SK-N-SH treated with all-trans-retinoic acid at 6 μM for 48 hours (cell line): Measurements from ENCODE around the gene TANC1.

Source experiments
- ATAC-seq: fragments of 200-7000 bp; cut with Tn5 transposase; 3 replicates; pipeline ENCODE4 v1.9.1; 2020; ENCODE audit warnings: mild to moderate bottlenecking, moderate library complexity
- ARNTL ChIP-seq: fragments of 450-650 bp; formaldehyde crosslinking; IDR thresholded peaks from 2 replicates; pipeline ENCODE4 v1.5.0; 2020; ENCODE audit warnings: low read depth, mild to moderate bottlenecking, moderate library complexity, borderline replicate concordance
- BACH2 ChIP-seq: fragments of 250-450 bp; sonication (Bioruptor Pico); IDR thresholded peaks from 2 replicates; pipeline ENCODE4 v1.9.0; 2021; ENCODE audit warnings: mild to moderate bottlenecking, borderline replicate concordance
- ESRRG ChIP-seq: fragments of 250-450 bp; sonication (Bioruptor Pico); IDR thresholded peaks from 2 replicates; pipeline ENCODE4 v1.6.1; 2021; ENCODE audit warnings: mild to moderate bottlenecking
- GLIS3 ChIP-seq: fragments of 250-450 bp; sonication (Bioruptor Pico); IDR thresholded peaks from 2 replicates; pipeline ENCODE4 v1.5.0; 2020; ENCODE audit warnings: mild to moderate bottlenecking, moderate library complexity
- OSR1 ChIP-seq: fragments of 250-450 bp; sonication (Bioruptor Pico); IDR thresholded peaks from 2 replicates; pipeline ENCODE4 v1.8.0; 2022; ENCODE audit warnings: moderate library complexity, mild to moderate bottlenecking, inconsistent platforms
- PPARA ChIP-seq: fragments of 250-450 bp; sonication (Bioruptor Pico); IDR thresholded peaks from 2 replicates; pipeline ENCODE4 v1.5.0; 2020; ENCODE audit warnings: mild to moderate bottlenecking, borderline replicate concordance
- RARB ChIP-seq: fragments of 250-450 bp; sonication (Bioruptor Pico); IDR thresholded peaks from 2 replicates; pipeline ENCODE4 v1.8.0; 2021; ENCODE audit warnings: mild to moderate bottlenecking, moderate library complexity
- SNAI2 ChIP-seq: fragments of 250-450 bp; sonication (Bioruptor Pico); IDR thresholded peaks from 2 replicates; pipeline ENCODE4 v1.5.0; 2020; ENCODE audit warnings: mild to moderate bottlenecking, moderate library complexity
- TCF4 ChIP-seq: fragments of 250-450 bp; sonication (Bioruptor Pico); IDR thresholded peaks from 2 replicates; pipeline ENCODE4 v1.8.0; 2021; ENCODE audit warnings: mild to moderate bottlenecking, moderate library complexity, borderline replicate concordance
- TOX ChIP-seq: fragments of 250-450 bp; sonication (Bioruptor Pico); IDR thresholded peaks from 2 replicates; pipeline ENCODE4 v1.8.0; 2021; ENCODE audit warnings: mild to moderate bottlenecking, moderate library complexity, borderline replicate concordance
- ZFP3 ChIP-seq: fragments of 250-450 bp; sonication (Bioruptor Pico); IDR thresholded peaks from 2 replicates; pipeline ENCODE4 v1.5.0; 2020; ENCODE audit warnings: mild to moderate bottlenecking, moderate library complexity
- ZNF565 ChIP-seq: fragments of 450-650 bp; formaldehyde crosslinking; conservative IDR thresholded peaks from 2 replicates; pipeline ENCODE4 v1.5.0; 2020; ENCODE audit warnings: low read depth, mild to moderate bottlenecking, moderate library complexity
- ZNF8 ChIP-seq: fragments of 450-650 bp; formaldehyde crosslinking; IDR thresholded peaks from 2 replicates; pipeline ENCODE4 v1.5.0; 2020; ENCODE audit warnings: mild to moderate bottlenecking, moderate library complexity
- TF ChIP-seq, protein P1 (sequence below): fragments of 250-450 bp; sonication (Bioruptor Pico); IDR thresholded peaks from 2 replicates; pipeline ENCODE4 v1.5.1; 2020; ENCODE audit warnings: low read depth, mild to moderate bottlenecking, moderate library complexity
- TF ChIP-seq, protein P2 (sequence below): fragments of 250-450 bp; sonication (Bioruptor Pico); IDR thresholded peaks from 2 replicates; pipeline ENCODE4 v1.5.0; 2020; ENCODE audit warnings: mild to moderate bottlenecking, moderate library complexity
- TF ChIP-seq, protein P3 (sequence below): fragments of 250-450 bp; sonication (Bioruptor Pico); IDR thresholded peaks from 2 replicates; pipeline ENCODE4 v1.5.1; 2021; ENCODE audit warnings: mild to moderate bottlenecking, moderate library complexity
- TF ChIP-seq, protein P4 (sequence below): fragments of 250-450 bp; sonication (Bioruptor Pico); IDR thresholded peaks from 2 replicates; pipeline ENCODE4 v1.8.0; 2020; ENCODE audit warnings: mild to moderate bottlenecking, moderate library complexity, borderline replicate concordance

TANC1 gene

DNA sequence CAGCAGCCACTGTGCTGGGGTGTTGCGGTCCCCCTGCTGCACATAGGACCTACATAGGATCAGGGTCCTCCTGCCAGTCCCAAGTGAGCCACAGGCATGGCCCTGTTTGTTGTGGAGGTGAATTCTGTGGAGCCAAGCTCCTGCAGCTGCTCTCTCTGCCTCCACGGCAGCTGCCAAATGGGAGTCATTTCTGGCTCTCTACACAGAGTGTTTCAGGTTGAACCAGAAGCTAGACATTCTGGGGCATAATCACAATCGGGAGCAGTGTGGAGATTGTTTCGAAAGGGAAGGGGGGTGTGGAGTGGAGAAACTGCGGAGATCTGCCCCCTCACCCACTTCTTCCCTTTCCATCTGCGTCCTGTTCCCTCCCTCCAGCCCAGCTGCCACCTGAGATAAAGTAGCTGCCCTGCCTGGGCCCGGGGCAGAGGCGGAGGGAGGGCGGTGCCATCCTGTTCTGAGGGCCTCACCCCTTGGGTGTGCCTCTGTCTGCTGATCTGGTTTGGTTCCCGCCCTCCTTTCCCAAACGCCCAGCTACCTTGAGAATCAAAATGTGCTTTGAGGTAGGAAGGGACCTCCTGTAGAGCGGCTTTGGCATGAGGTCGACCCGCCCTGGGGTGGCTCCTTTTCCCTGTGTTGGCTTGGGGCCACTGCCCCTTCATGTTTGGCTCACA is 178.7 kb downstream of the TANC1 start (continued):
- TF ChIP-seq, protein P1, sequence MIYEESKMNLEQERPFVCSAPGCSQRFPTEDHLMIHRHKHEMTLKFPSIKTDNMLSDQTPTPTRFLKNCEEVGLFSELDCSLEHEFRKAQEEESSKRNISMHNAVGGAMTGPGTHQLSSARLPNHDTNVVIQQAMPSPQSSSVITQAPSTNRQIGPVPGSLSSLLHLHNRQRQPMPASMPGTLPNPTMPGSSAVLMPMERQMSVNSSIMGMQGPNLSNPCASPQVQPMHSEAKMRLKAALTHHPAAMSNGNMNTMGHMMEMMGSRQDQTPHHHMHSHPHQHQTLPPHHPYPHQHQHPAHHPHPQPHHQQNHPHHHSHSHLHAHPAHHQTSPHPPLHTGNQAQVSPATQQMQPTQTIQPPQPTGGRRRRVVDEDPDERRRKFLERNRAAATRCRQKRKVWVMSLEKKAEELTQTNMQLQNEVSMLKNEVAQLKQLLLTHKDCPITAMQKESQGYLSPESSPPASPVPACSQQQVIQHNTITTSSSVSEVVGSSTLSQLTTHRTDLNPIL (CRISPR knock-in tag): no peak
- no peak for TF ChIP-seq ZNF565 (CRISPR knock-in tag)
- no peak for TF ChIP-seq ARNTL (CRISPR knock-in tag)
- TF ChIP-seq, protein P2, sequence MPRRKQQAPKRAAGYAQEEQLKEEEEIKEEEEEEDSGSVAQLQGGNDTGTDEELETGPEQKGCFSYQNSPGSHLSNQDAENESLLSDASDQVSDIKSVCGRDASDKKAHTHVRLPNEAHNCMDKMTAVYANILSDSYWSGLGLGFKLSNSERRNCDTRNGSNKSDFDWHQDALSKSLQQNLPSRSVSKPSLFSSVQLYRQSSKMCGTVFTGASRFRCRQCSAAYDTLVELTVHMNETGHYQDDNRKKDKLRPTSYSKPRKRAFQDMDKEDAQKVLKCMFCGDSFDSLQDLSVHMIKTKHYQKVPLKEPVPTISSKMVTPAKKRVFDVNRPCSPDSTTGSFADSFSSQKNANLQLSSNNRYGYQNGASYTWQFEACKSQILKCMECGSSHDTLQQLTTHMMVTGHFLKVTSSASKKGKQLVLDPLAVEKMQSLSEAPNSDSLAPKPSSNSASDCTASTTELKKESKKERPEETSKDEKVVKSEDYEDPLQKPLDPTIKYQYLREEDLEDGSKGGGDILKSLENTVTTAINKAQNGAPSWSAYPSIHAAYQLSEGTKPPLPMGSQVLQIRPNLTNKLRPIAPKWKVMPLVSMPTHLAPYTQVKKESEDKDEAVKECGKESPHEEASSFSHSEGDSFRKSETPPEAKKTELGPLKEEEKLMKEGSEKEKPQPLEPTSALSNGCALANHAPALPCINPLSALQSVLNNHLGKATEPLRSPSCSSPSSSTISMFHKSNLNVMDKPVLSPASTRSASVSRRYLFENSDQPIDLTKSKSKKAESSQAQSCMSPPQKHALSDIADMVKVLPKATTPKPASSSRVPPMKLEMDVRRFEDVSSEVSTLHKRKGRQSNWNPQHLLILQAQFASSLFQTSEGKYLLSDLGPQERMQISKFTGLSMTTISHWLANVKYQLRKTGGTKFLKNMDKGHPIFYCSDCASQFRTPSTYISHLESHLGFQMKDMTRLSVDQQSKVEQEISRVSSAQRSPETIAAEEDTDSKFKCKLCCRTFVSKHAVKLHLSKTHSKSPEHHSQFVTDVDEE (CRISPR knock-in tag): no peak
- no peak for TF ChIP-seq SNAI2 (CRISPR knock-in tag)
- TF ChIP-seq ESRRG (CRISPR knock-in tag): no peak
- TF ChIP-seq, all 23 proteins: peak for 0

DNA sequence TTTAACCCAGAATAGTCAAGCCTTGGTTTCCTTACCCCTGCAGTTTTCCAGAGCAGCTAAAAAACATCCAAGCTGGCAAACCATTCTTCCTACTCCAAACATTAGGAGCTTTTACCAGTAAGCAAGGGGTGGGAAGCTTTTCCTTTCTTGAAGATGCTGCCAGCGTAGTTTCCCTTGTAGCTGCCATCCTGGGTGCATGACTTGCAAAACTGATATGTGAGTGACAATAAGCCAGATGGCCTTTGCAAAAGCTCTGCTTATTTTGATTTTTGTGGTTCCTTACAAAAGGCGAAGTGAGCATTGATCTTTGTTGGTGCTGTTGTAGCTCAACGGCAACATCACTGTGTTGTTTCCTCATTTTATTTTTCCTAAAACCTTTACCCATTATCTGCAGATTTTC is 179.2 kb downstream of the TANC1 start:
- ATAC-seq: no peak
- TF ChIP-seq ZNF8: no peak
- no peak for TF ChIP-seq TCF4 (CRISPR knock-in tag)
- no peak for TF ChIP-seq SNAI2 (CRISPR knock-in tag)
- no peak for TF ChIP-seq OSR1
- no peak for TF ChIP-seq GLIS3
- TF ChIP-seq, protein P3, sequence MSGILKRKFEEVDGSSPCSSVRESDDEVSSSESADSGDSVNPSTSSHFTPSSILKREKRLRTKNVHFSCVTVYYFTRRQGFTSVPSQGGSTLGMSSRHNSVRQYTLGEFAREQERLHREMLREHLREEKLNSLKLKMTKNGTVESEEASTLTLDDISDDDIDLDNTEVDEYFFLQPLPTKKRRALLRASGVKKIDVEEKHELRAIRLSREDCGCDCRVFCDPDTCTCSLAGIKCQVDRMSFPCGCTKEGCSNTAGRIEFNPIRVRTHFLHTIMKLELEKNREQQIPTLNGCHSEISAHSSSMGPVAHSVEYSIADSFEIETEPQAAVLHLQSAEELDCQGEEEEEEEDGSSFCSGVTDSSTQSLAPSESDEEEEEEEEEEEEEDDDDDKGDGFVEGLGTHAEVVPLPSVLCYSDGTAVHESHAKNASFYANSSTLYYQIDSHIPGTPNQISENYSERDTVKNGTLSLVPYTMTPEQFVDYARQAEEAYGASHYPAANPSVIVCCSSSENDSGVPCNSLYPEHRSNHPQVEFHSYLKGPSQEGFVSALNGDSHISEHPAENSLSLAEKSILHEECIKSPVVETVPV: no peak
- TF ChIP-seq TOX (CRISPR knock-in tag): no peak
- TF ChIP-seq ZNF565 (CRISPR knock-in tag): no peak

DNA sequence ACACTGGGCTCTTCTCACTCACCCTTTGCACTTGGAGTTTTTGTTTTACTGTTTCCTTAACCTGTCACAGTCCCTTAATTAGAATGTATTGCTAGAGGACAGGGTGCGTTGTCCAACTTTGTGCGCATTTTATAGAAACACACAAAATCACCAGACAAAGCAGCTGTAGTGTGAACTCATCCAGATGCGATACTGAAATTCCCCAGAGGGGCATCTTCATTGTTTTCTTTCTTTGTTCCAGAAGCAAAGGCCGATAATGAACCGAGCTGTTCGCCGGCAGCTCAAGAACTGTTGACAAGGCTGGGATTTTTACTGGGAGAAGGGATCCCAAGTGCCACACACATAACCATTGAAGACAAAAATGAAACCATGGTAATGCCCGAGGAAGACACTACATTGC is 180.5 kb downstream of the TANC1 start:
- TF ChIP-seq RARB (CRISPR knock-in tag): no peak
- TF ChIP-seq ESRRG (CRISPR knock-in tag): no peak
- TF ChIP-seq, all 23 proteins: peak for 0
- ATAC-seq: no peak

DNA sequence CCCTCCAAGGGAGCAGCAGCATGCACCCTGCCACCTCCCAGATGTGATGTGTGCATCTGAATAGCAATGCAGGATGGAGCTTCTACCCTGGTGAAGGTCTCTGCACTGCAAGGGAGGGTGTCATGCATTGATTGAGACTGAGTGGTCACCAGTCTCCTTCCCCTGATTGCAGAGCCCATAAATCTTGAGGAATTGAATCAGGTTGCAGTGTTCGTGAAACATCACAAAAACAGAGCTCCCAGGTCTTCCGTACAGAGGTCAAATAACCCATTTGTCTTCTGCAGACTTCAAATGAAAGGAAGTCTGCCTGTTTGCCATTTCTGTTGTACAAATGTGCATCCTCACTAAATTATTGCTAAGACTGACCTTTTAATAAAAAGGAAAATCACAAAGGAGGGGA is 181.3 kb downstream of the TANC1 start:
- TF ChIP-seq PPARA (CRISPR knock-in tag) (no peak), SNAI2 (CRISPR knock-in tag) (no peak), ZNF8 (no peak), OSR1 (no peak), BACH2 (CRISPR knock-in tag) (no peak), ZFP3 (CRISPR knock-in tag) (no peak)
- TF ChIP-seq, protein P2 (CRISPR knock-in tag): no peak
- TF ChIP-seq, protein P1 (CRISPR knock-in tag): no peak
- TF ChIP-seq, protein P4, sequence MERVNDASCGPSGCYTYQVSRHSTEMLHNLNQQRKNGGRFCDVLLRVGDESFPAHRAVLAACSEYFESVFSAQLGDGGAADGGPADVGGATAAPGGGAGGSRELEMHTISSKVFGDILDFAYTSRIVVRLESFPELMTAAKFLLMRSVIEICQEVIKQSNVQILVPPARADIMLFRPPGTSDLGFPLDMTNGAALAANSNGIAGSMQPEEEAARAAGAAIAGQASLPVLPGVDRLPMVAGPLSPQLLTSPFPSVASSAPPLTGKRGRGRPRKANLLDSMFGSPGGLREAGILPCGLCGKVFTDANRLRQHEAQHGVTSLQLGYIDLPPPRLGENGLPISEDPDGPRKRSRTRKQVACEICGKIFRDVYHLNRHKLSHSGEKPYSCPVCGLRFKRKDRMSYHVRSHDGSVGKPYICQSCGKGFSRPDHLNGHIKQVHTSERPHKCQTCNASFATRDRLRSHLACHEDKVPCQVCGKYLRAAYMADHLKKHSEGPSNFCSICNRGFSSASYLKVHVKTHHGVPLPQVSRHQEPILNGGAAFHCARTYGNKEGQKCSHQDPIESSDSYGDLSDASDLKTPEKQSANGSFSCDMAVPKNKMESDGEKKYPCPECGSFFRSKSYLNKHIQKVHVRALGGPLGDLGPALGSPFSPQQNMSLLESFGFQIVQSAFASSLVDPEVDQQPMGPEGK (CRISPR knock-in tag): no peak
- no peak for ATAC-seq
